ENCODE results near the gene C16orf89.
"Not testable (repeated sequence)": the region's sequence is repeated elsewhere in the genome, so short reads cannot be mapped to it uniquely, and the experiment has no call there.

C16orf89 gene

DNA sequence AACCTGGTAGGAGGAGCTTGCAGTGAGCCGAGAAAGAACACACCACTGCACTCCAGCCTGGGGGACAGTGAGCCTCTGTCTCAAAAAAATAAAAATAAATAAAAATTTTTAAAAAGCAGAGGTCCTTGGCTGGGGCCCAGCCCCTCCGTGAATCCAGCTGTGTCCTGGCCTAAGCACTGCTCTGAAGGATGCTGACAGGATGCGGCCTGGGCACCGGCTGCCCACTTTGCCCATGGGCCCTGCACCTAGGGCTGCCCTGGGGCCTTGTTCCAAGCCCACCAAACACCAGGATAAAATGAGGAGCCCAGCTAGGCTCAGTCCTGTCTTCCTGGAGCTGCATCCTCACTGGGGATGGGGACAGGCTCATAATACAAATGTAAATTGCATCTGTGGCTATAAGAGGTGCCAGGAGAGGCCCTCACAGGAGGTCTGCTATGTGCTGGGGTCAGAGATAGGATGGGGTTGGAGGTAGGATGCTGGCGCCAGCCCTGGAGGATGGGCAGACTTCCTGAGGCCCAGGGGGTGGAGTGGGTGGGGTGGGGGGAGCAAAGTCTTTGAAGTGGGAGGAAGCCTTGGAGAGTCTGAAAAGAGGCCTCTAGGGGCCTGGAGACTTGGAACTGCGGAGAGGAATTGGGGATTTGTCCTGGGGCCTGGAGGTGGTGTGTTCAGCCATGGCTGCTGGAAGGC, 6.2 kb downstream of the C16orf89 start:
- FAIRE-seq, result no peak

- no peak for FAIRE-seq
These were observed 7.3 kb downstream of the C16orf89 start for GRCh38 chr16:5058476-5058875.

GRCh38 chr16:5056352-5056751, 9.4 kb downstream of the C16orf89 start:
- FAIRE-seq, result no peak

- no peak for FAIRE-seq
These were observed 10.6 kb downstream of the C16orf89 start for GRCh38 chr16:5054876-5055865.

DNA sequence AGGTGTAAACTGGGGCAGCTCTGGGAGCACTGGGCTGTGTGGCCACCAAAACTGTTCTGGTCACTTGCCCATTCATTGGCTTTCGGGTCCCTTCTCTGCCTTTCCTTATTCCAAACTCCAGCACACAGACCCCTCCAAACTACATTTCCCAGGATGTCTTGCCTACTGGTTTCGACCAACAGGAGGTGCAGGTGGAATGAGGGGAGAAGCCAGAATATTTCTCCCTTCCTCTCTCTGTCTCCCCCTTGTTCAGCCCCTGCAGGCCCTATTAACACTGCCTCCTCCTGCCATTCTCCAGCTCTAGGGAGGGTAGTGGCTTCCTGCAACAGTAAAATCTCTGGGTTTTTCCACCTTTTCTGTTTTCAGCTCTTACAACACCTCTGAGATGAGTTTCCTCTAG, 18.8 kb downstream of the C16orf89 start:
- FAIRE-seq, result no peak

- FAIRE-seq, result no peak
These were observed 20.1 kb downstream of the C16orf89 start for GRCh38 chr16:5045499-5046115.

DNA sequence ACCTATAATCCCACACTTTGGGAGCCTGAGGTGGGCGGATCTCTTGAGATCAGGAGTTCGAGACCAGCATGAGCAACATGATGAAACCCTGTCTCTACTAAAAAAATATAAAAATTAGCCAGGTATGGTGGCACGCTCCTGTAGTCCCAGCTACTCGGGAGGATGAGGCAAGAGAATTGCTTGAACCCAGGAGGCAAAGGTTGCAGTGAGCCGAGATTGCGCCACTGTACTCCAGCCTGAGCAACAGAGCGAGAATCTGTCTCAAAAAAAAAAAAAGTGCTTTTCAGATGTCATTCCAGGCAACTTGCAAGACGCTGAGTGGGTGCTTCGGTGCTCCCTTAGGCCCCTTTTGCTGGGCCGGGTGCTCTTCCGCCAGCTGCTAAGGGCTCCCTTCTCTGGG, 21.2 kb downstream of the C16orf89 start:
- FAIRE-seq, result not testable (repeated sequence)

DNA sequence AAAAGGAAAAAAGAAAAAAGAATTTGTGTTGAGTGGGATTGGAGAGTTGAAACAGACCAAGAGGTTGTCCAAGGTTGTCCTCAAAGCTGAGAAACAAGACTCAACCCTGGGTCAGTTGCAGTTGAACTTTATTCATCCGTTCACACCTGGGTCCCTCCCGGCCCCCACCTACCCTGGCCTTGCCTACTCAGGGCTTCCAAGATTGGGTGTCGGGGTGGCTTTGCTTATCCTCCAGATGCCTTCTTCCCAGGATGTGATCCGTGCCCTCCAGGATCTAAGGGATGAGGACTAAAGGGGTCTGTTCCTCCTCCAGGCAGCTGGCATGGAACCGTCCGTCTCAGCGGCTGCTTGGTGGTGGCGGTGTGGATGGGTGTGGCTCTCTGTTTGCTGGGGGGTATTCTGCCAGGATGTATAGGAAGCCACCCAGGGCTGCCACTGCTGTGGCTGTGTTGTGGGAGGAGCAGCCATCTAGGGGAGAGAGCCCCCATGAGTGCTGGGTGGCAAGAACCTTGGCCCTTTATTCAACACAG, 21.7 kb downstream of the C16orf89 start:
- no peak for FAIRE-seq

GRCh38 chr16:5042574-5043171, 23.1 kb downstream of the C16orf89 start:
- no peak for FAIRE-seq

DNA sequence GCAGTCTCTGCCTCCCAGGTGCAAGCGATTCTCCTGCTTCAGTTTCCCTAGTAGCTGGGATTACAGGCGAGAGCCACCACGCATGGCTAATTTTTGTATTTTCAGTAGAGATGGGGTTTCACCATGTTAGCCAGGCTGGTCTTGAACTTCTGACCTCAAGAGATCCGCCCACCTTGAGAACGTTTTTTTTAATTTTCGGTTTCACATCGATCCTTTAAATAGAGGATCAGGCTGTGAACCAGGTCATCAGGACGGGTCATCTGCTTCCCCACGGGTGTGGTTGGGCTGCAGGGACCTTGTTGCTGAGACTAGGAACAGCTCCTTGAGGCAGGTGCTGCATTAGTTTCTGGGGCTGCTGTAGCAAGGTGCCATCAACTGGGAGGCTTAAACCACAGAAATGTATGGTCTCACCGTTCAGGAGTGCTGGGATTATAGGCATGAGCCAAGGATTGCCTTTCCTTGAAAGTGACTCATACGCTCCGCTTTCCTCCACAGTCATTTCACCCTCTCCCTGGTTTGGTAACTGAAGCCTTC, 24.1 kb downstream of the C16orf89 start:
- no peak for FAIRE-seq

DNA sequence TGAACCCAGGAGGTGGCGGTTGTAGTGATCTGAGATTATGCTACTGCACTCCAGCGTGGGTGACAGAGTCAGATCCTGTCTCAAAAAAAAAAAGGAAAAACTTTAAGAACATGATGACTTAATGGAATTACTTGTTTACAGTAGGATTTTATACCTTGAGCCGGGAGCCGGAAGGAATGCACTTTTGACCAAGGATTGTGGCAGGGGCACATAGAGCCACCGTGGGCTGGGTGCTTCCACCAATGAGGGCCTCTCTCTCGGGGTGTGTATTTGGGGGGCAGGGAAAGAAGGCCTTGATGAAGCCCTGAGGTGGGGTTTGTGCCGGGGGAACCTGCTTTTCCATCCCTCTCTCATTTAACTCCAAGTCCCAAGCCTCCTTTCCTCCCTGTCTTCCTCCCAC, 25.3 kb downstream of the C16orf89 start:
- no peak for FAIRE-seq

GRCh38 chr16:5036228-5037156, 29.3 kb downstream of the C16orf89 start:
- FAIRE-seq, result no peak

DNA sequence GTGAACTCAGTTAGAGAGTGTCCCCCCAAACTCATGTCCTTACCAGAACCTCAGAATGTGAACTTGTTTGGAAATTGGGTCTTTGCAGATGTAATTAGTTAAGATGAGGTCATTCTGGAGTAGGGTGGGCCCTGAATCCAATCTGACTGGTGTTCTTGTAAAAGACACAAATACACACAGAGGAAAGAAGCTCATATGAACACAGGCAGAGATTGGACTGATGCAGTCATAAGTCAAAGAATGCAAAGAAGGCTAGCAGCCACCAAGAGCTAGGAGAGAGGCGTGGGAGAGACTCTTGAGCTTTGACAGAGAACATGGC, 29.9 kb downstream of the C16orf89 start:
- FAIRE-seq, result no peak

DNA sequence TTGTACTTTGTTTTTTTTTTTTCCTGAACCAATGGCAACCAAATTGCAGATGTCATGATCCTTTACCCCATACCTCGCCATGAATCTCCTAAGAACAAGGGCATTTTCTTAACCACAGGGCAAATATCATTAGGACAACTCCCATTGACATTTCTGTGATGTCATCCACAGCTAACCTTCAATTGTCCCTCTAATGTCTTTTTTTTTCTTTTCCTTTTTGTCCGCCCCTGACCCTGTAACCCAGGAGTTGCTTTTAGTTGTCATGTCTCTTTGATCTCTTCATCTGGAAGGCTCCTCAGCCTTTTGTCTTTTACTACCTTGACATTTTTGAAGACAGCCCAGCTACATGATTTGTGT, 31.6 kb downstream of the C16orf89 start:
- no peak for FAIRE-seq

- peak; percentile 60 for FAIRE-seq
These were observed 32.2 kb downstream of the C16orf89 start, which contains the start of gene NAGPA for GRCh38 chr16:5033256-5034166. NAGPA (minus strand) TSS chr16:5033935; CDS start chr16:5033914, 21 bp downstream.

- no peak for FAIRE-seq
These were observed 33.0 kb downstream of the C16orf89 start for GRCh38 chr16:5032748-5033167.

DNA sequence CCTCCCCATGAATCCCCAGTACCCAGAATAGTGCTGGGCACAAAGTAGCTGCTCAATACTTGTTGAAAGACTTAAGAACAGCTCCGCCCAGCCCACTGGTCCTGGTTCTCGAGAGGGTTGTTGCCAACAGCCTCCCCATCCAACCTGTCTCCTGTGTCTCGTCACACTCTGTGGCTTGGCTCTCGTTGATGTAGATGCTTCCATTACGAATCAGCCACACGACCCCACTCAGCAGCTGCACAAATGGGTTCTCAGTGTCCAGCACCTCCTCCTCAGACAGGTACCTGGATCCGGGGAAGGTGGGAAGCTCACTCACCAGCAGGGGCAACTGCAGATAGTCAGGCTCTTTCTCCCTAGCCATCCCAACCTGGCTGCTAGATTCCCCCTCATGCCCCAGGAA, 34.2 kb downstream of the C16orf89 start:
- FAIRE-seq, result no peak

DNA sequence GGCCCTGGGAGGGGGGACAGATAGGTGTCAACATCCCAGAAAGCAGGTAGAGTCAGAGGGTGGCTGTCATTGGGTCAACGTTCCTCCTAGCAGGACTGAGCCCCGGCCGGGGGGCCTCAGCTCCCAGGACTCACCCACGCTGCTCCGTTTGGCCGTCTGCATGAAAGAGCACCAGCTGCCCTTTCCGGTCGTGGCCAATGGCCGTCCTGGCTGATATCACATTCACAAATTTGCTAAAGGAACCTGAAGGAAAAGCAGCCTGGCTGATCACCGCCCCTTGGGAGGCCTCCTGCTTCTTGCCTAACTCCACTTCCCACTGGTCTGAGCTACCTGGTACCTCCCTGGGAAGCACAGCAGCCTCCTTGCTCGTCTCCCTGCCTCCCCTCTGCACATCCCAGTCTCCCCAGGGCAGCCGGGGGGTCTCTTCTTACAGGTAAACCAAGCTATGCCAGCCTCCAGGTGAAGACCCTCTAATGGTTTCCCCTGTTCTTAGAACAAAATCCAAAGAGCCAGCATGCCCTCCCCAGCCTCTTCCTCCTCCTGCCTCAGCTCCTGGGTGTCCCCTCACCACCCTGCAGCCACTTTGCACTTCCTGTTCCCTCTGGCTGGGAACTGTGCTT, 35.4 kb downstream of the C16orf89 start:
- no peak for FAIRE-seq

DNA sequence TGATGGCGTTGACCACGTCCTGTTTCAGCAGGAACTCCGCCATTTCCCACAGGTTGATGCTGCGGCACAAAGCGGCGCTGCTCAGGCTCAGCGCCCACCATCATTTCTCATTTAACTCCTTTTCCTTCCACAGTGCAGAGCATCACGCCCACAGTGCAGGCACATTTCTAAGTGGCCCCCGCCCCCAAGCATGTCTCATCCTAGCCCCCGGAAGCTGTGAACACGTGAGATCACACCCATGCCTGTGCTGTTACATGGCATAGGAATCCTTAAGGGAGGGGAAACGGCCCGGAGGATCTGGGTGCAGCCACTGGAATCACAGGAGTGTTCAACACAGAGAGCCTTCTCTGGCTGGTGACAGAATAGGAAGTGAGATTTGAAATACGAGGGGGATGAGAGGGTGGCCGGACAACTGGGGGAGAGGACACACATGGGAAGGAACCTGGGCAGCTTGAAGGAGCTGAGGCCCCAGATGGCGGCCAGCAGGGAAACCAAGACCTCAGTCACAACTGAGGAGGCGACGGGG, 36.7 kb downstream of the C16orf89 start:
- FAIRE-seq, result no peak

Measured in islet of Langerhans (tissue), 1 donor.